GM21390 (cell line): ENCODE results near the gene SLC2A13.

ENCODE experiments used
- ATAC-seq: cut with Tn5 transposase; IDR thresholded peaks from one replicate; pipeline ENCODE4 v1.9.1; 2021; ENCODE audit not compliant: unreplicated experiment

The SLC2A13 gene

GRCh38 chr12:40002178-40003169, 103.4 kb downstream of the SLC2A13 start:
- ATAC-seq = no peak

- ATAC-seq = no peak
Observed at GRCh38 chr12:40001406-40001805, 104.5 kb downstream of the SLC2A13 start.

GRCh38 chr12:40000884-40001283, 105.0 kb downstream of the SLC2A13 start:
- ATAC-seq = no peak

GRCh38 chr12:39993268-39993667, 112.6 kb downstream of the SLC2A13 start:
- ATAC-seq = no peak

- peak; percentile 96 for ATAC-seq
Observed at GRCh38 chr12:39990122-39991101, 115.5 kb downstream of the SLC2A13 start.

GRCh38 chr12:39989501-39989900, 116.4 kb downstream of the SLC2A13 start:
- no peak for ATAC-seq

- ATAC-seq = no peak
Observed at GRCh38 chr12:39988574-39988973, 117.3 kb downstream of the SLC2A13 start.

- ATAC-seq = no peak
Observed at GRCh38 chr12:39986674-39987073, 119.2 kb downstream of the SLC2A13 start.

- ATAC-seq = no peak
Observed at GRCh38 chr12:39984670-39985069, 121.2 kb downstream of the SLC2A13 start.

GRCh38 chr12:39975374-39975918, 130.4 kb downstream of the SLC2A13 start:
- ATAC-seq = no peak

- ATAC-seq = no peak
Observed at GRCh38 chr12:39972119-39972518, 133.8 kb downstream of the SLC2A13 start.

GRCh38 chr12:39971348-39971747, 134.5 kb downstream of the SLC2A13 start:
- ATAC-seq = no peak

GRCh38 chr12:39966721-39967120, 139.2 kb downstream of the SLC2A13 start:
- no peak for ATAC-seq

- ATAC-seq = no peak
Observed at GRCh38 chr12:39966256-39966655, 139.6 kb downstream of the SLC2A13 start.

- ATAC-seq = no peak
Observed at GRCh38 chr12:39959467-39959866, 146.4 kb downstream of the SLC2A13 start.

- no peak for ATAC-seq
Observed at GRCh38 chr12:39959031-39959430, 146.8 kb downstream of the SLC2A13 start.

GRCh38 chr12:39958377-39958776, 147.5 kb downstream of the SLC2A13 start:
- no peak for ATAC-seq

GRCh38 chr12:39956725-39957124, 149.2 kb downstream of the SLC2A13 start:
- ATAC-seq = no peak

GRCh38 chr12:39946361-39947280, 159.3 kb downstream of the SLC2A13 start:
- ATAC-seq = no peak

GRCh38 chr12:39937119-39937518, 168.8 kb downstream of the SLC2A13 start:
- no peak for ATAC-seq
